K562 (cell line): Measurements from ENCODE around the gene CTDNEP1. TPM values are rescaled to one million over a fixed set of nuclear protein-coding genes. Genes with fewer than 3 reads are reported as not detected.

Experiments used
- BRF1 ChIP-seq: IDR thresholded peaks from 3 replicates; pipeline ENCODE4 v1.6.1; 2011; ENCODE audit warnings: borderline replicate concordance, mild to moderate bottlenecking; ENCODE audit not compliant: insufficient read length; ENCODE audit errors: extremely low read depth
- CBX1 ChIP-seq: sonication (generic); IDR thresholded peaks from 2 replicates; pipeline ENCODE4 v1.6.1; 2016; ENCODE audit warnings: antibody characterized with exemption, low read depth, mild to moderate bottlenecking
- EHMT2 ChIP-seq: fragments of 450-650 bp; IDR thresholded peaks from 2 replicates; pipeline ENCODE4 v1.6.1; 2018; ENCODE audit warnings: antibody characterized with exemption
- KHSRP ChIP-seq: fragments of 450-650 bp; IDR thresholded peaks from 2 replicates; pipeline ENCODE4 v1.6.1; 2017
- KLF1 ChIP-seq: fragments of 450-650 bp; IDR thresholded peaks from 2 replicates; pipeline ENCODE4 v1.6.1; 2016; ENCODE audit warnings: missing genetic modification characterization, missing compliant biosample characterization
- MTF1 ChIP-seq: fragments of 250-450 bp; sonication (Bioruptor Pico); IDR thresholded peaks from 2 replicates; pipeline ENCODE4 v1.9.0; 2021; ENCODE audit warnings: moderate library complexity, mild to moderate bottlenecking, inconsistent platforms, borderline replicate concordance
- MYBL2 ChIP-seq, 2 experiments: fragments of 450-650 bp in 1 of 2; sonication (generic) in 1 of 2; formaldehyde crosslinking in 1 of 2; IDR thresholded peaks; 2 replicates each; pipeline versions ENCODE4 v1.6.1 to v1.8.1; 2017 to 2022; ENCODE audit warnings: borderline replicate concordance in 1 of 2, inconsistent platforms in 1 of 2, low read depth in 1 of 2, mild to moderate bottlenecking in 1 of 2, missing genetic modification reagents in 1 of 2, moderate library complexity in 1 of 2
- PHF8 ChIP-seq: fragments of 200-600 bp; sonication (generic); IDR thresholded peaks from 2 replicates; pipeline ENCODE4 v1.6.1; 2012; ENCODE audit warnings: mixed run types, mild to moderate bottlenecking, inconsistent platforms, low read length, moderate library complexity, borderline replicate concordance
- PKNOX1 ChIP-seq: fragments of 450-650 bp; IDR thresholded peaks from 2 replicates; pipeline ENCODE4 v1.6.1; 2016
- POU5F1 ChIP-seq: fragments of 150-350 bp; IDR thresholded peaks from 2 replicates; pipeline ENCODE4 v1.6.1; 2014; ENCODE audit warnings: borderline replicate concordance, low read length, low read depth, mild to moderate bottlenecking; ENCODE audit not compliant: partially characterized antibody
- TAF7 ChIP-seq: fragments of 450-650 bp; IDR thresholded peaks from 2 replicates; pipeline ENCODE4 v1.6.1; 2016; ENCODE audit warnings: missing genetic modification characterization, missing compliant biosample characterization
- TCF3 ChIP-seq: sonication (generic); formaldehyde crosslinking; IDR thresholded peaks from 2 replicates; pipeline ENCODE4 v1.4.0; 2020; ENCODE audit warnings: mild to moderate bottlenecking, missing genetic modification reagents
- ZNF280A ChIP-seq: fragments of 450-650 bp; IDR thresholded peaks from 2 replicates; pipeline ENCODE4 v1.6.1; 2018; ENCODE audit warnings: mild to moderate bottlenecking, low read depth; ENCODE audit not compliant: partially characterized antibody
- ZNF384 ChIP-seq: IDR thresholded peaks from 2 replicates; pipeline ENCODE4 v1.6.1; 2012; ENCODE audit warnings: low read depth, low read length, improper control_type of control experiment
- ZNF639 ChIP-seq, 2 experiments: fragments of 200-800 bp in 1 of 2; sonication (Bioruptor generic) in 1 of 2; sonication (generic) in 1 of 2; formaldehyde crosslinking in 1 of 2; IDR thresholded peaks in 1 of 2; conservative IDR thresholded peaks in 1 of 2; 2 replicates each; pipeline versions ENCODE4 v1.5.0 to v1.6.1; 2016 to 2020; ENCODE audit warnings: missing compliant biosample characterization in 1 of 2, missing genetic modification characterization in 1 of 2, missing genetic modification reagents in 1 of 2
- ZNF75A ChIP-seq: fragments of 450-650 bp; formaldehyde crosslinking; IDR thresholded peaks from 2 replicates; pipeline ENCODE4 v1.4.0; 2020; ENCODE audit warnings: mild to moderate bottlenecking
- polyA plus RNA-seq, 8 experiments: library from polyadenylated mRNA; depleted of rRNA in 4 of 8; stranded (reverse) in 5 of 8; unstranded in 3 of 8; fragments of >200 nt; fragmentation: Nextera tagmentation in 2 of 8; fragmentation: Illumina TruSeq in 1 of 8; extraction: Ambion mirVana in 2 of 8; extraction: Trizol in 1 of 8; gene quantifications; 2 replicates each; pipeline versions ENCODE4 v1.2.1 to v1.2.3, GENCODE V29; 2011 to 2014; ENCODE audit warnings: inconsistent platforms in 1 of 8, missing spikeins in 1 of 8
- total RNA-seq, 7 experiments: library from RNA; depleted of rRNA in 6 of 7; stranded (reverse); fragments of >200 nt in 6 of 7; fragmentation: Illumina TruSeq in 2 of 7; extraction: Trizol in 2 of 7; gene quantifications; 2 replicates each; pipeline versions ENCODE4 v1.2.1 to v1.2.3, GENCODE V29; 2011 to 2021; ENCODE audit warnings: low replicate concordance in 1 of 7
- TF ChIP-seq, protein P1 (sequence below): fragments of 250-450 bp; sonication (Bioruptor Pico); IDR thresholded peaks from 2 replicates; pipeline ENCODE4 v1.4.0; 2020; ENCODE audit warnings: mild to moderate bottlenecking, moderate library complexity
- TF ChIP-seq, protein P2 (sequence below): IDR thresholded peaks from 3 replicates; pipeline ENCODE4 v1.6.1; 2011; ENCODE audit warnings: borderline replicate concordance, mild to moderate bottlenecking; ENCODE audit not compliant: insufficient read length, insufficient read depth

CTDNEP1 gene
- total and polyA plus RNA-seq, 9 of the 15 experiments (the other 6 are each of a cell fraction or from before 2014, with no cell fraction given), result 10.7 to 150 (median 28.5) TPM

GRCh38 chr17:7242717-7243452, 8.6 kb downstream of the CTDNEP1 start (continued):
- TF ChIP-seq, protein P1, sequence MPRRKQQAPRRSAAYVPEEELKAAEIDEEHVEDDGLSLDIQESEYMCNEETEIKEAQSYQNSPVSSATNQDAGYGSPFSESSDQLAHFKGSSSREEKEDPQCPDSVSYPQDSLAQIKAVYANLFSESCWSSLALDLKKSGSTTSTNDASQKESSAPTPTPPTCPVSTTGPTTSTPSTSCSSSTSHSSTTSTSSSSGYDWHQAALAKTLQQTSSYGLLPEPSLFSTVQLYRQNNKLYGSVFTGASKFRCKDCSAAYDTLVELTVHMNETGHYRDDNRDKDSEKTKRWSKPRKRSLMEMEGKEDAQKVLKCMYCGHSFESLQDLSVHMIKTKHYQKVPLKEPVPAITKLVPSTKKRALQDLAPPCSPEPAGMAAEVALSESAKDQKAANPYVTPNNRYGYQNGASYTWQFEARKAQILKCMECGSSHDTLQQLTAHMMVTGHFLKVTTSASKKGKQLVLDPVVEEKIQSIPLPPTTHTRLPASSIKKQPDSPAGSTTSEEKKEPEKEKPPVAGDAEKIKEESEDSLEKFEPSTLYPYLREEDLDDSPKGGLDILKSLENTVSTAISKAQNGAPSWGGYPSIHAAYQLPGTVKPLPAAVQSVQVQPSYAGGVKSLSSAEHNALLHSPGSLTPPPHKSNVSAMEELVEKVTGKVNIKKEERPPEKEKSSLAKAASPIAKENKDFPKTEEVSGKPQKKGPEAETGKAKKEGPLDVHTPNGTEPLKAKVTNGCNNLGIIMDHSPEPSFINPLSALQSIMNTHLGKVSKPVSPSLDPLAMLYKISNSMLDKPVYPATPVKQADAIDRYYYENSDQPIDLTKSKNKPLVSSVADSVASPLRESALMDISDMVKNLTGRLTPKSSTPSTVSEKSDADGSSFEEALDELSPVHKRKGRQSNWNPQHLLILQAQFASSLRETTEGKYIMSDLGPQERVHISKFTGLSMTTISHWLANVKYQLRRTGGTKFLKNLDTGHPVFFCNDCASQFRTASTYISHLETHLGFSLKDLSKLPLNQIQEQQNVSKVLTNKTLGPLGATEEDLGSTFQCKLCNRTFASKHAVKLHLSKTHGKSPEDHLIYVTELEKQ (CRISPR knock-in tag), result no peak
- no peak for TF ChIP-seq ZNF280A
- no peak for TF ChIP-seq POU5F1
- TF ChIP-seq TAF7 (tag), result 0 out of 2 replicates have a peak, but pooled peaks have one; percentile 25
- no peak for TF ChIP-seq BRF1
- peak; percentile 54 for TF ChIP-seq MYBL2 (IDR thresholded peaks at IDR 0.05; ENCODE audit: low read depth)
- TF ChIP-seq MYBL2 (CRISPR knock-in tag; IDR thresholded peaks at IDR 0.05; ENCODE audit: borderline replicate concordance), result no peak
- no peak for TF ChIP-seq KHSRP
- peak; percentile 59; the same call in 1 of the 2 replicates for TF ChIP-seq CBX1
- no peak; a peak in 1 of 4 replicates for TF ChIP-seq ZNF639 (CRISPR knock-in tag; conservative IDR thresholded peaks at IDR 0.05 in 1 of 2, IDR thresholded peaks at IDR 0.05 in 1 of 2)
- no peak for TF ChIP-seq ZNF75A (CRISPR knock-in tag)
- TF ChIP-seq, protein P2, sequence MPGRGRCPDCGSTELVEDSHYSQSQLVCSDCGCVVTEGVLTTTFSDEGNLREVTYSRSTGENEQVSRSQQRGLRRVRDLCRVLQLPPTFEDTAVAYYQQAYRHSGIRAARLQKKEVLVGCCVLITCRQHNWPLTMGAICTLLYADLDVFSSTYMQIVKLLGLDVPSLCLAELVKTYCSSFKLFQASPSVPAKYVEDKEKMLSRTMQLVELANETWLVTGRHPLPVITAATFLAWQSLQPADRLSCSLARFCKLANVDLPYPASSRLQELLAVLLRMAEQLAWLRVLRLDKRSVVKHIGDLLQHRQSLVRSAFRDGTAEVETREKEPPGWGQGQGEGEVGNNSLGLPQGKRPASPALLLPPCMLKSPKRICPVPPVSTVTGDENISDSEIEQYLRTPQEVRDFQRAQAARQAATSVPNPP, result no peak
- TF ChIP-seq TCF3 (CRISPR knock-in tag), result no peak
- TF ChIP-seq MTF1 (CRISPR knock-in tag), result no peak
- no peak for TF ChIP-seq PKNOX1
- no peak for TF ChIP-seq EHMT2
- no peak for TF ChIP-seq KLF1
- TF ChIP-seq ZNF384, result no peak
- no peak for TF ChIP-seq PHF8
